Esophagus squamous epithelium (tissue), 4 donors: Measurements from ENCODE around the gene ATP23.

Source experiments
- POLR2A ChIP-seq, 4 donors: fragments of 450-650 bp; IDR thresholded peaks; one replicate each; pipeline ENCODE4 v1.6.1; 2017; ENCODE audit warnings: antibody characterized with exemption in 4 of 4, mild to moderate bottlenecking in 4 of 4, moderate library complexity in 3 of 4
- TF ChIP-seq, protein P1 (sequence below), 6 experiments: fragments of 450-650 bp in 4 of 6; fragments of 200-600 bp in 2 of 6; sonication (generic) in 2 of 6; IDR thresholded peaks; one replicate each; pipeline ENCODE4 v1.5.1; 2016 to 2019; ENCODE audit warnings: antibody characterized with exemption in 6 of 6, mild to moderate bottlenecking in 4 of 6, moderate library complexity in 4 of 6

DNA sequence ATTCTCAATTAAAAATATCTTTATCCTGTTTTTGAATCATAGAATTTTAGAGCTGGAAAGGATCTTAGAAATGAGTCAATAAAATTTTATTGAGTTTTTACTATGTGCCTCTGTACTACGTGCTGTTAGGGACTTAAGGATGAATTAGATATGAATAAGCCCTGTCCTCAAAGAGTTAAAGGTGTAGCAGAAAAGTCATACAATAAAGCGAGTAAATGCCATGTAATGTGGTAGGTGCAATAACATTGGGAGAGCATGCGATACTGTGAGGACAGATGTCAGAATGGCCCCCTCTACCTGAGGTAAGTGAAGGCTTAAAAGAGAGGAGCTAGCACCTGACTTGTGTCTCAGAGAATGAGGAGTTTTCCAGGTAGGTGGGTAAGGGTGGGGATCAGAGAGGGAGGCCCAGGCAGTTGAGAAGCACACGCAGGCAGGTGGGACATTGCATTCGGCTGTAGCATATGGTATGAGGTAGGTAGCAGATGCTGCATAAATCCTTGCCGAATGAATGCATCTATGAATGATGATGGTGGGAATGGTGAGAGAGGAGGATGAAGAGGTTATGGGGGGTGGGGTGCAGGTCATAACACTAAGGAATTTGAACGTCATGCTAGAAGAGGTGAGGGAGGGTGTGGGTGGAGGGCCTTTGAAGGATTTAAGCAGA, 35.4 kb upstream of the ATP23 start:
- TF ChIP-seq, protein P1, sequence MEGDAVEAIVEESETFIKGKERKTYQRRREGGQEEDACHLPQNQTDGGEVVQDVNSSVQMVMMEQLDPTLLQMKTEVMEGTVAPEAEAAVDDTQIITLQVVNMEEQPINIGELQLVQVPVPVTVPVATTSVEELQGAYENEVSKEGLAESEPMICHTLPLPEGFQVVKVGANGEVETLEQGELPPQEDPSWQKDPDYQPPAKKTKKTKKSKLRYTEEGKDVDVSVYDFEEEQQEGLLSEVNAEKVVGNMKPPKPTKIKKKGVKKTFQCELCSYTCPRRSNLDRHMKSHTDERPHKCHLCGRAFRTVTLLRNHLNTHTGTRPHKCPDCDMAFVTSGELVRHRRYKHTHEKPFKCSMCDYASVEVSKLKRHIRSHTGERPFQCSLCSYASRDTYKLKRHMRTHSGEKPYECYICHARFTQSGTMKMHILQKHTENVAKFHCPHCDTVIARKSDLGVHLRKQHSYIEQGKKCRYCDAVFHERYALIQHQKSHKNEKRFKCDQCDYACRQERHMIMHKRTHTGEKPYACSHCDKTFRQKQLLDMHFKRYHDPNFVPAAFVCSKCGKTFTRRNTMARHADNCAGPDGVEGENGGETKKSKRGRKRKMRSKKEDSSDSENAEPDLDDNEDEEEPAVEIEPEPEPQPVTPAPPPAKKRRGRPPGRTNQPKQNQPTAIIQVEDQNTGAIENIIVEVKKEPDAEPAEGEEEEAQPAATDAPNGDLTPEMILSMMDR (IDR thresholded peaks at IDR 0.05): no peak
- TF ChIP-seq POLR2A (IDR thresholded peaks at IDR 0.05): no peak
